Activated naive CD8-positive, alpha-beta T cell treated with anti-CD3 and anti-CD28 coated beads for 36 hours (primary cell): Measurements from ENCODE around the gene CSNK1A1. TPM values are rescaled to one million over a fixed set of nuclear protein-coding genes. Genes with fewer than 3 reads are reported as not detected.

Experiments
- total RNA-seq, 2 experiments: library from RNA; stranded (reverse); gene quantifications; one replicate each; pipeline ENCODE4 v1.2.3, GENCODE V29; 2021

The CSNK1A1 gene
- total RNA-seq, 2 experiments from 2014 or later = 182 to 185 TPM

Other genes starting within 250 kb of the CSNK1A1 start
- gene GRPEL2, start 205.9 kb downstream of the CSNK1A1 start, total RNA-seq = 10 to 100 TPM; 55.3 to 56.4 TPM
- gene PCYOX1L, start 193.4 kb downstream of the CSNK1A1 start, total RNA-seq = 10 to 100 TPM; 17.2 to 18.2 TPM
- not detected for gene IL17B, start 172.1 kb downstream of the CSNK1A1 start, total RNA-seq
- gene ARHGEF37, start 30.1 kb upstream of the CSNK1A1 start, total RNA-seq = 1 to 10 TPM; 1.4 to 2.3 TPM
- gene PPARGC1B, start 178.9 kb upstream of the CSNK1A1 start, total RNA-seq = 10 to 100 TPM; 10.6 to 10.9 TPM